SH-SY5Y (cell line): ENCODE data around the gene SERPINB12.

Experiments
- GATA2 ChIP-seq: IDR thresholded peaks from 2 replicates; pipeline ENCODE4 v1.6.1; 2011; ENCODE audit warnings: mild to moderate bottlenecking, low read depth, low read length
- GATA3 ChIP-seq: IDR thresholded peaks from 2 replicates; pipeline ENCODE4 v1.6.1; 2011; ENCODE audit warnings: low read depth, mild to moderate bottlenecking, low read length, moderate library complexity

Gene SERPINB12

DNA sequence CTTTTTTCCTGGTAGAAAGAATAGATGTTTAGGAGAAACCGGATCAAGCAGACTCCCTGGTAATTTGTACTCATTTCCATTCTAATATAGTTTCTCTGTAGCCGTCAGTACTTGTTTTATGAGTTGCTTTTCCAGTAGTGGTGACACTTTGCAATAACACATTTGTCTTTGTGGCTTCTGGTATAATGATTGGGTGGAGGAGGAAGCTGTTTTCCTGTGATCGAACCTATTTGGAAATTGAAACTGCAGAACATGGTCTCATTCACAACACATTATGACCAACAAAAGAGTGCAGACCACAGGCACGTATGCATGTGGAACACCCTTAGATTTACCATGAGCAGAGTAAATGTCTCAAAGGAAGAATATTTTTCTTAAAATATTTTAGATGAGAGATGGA is 7.6 kb upstream of the SERPINB12 start:
- TF ChIP-seq GATA2 (no peak), GATA3 (no peak)

DNA sequence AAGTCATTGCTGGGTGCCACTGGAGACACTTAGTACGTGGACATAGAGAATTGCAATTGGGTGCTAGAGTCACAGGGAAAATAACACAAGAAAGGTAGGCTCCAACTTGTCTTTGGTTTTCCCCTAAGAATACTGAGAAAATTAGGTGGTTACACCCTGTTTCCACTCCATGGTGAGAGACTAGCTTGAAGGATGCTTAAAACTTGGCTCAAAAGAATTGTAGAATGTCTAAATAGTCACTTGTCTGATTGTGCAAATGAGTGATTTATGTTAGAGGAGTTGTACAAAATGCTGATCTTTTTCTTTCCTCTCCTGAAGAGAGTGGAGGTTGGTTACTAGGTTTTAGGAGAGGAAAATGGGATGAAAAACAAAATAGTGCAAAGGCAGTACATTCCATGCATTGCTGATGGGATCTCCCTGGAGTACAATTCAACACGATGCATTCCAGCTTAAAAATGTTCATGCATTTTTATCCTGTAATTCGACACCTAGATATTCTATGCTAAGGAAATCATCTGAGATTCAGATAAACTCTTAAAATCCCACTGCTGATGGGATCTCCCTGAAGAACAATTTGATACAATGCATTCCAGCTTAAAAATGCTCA is 2.2 kb upstream of the SERPINB12 start:
- TF ChIP-seq GATA3 (no peak), GATA2 (no peak)

- TF ChIP-seq GATA3: no peak
These were observed 1.8 kb downstream of the SERPINB12 start for GRCh38 chr18:63544017-63544416.

DNA sequence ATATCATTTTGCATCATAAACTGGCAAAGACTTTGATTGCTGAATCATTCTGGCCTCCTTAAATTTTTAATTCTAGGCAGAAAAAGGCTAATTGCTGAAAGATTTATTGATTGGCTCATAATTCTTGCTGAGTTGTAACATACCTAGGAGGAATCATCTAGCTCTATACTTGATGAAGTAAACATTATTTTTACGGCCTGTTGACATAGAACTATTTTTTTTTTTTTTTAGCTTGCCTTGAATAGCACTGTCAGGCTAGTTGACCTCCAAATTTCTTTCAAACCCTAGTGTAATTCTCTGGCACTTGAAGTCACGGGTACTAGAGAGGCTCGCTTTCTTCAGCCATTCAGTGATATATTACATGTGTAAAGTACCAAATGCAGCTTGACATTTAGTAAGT is 2.8 kb downstream of the SERPINB12 start:
- TF ChIP-seq GATA2 (no peak), GATA3 (no peak)

- TF ChIP-seq GATA3 (no peak), GATA2 (no peak)
These were observed 7.9 kb downstream of the SERPINB12 start for GRCh38 chr18:63550068-63550467.

- no peak for TF ChIP-seq GATA3
- TF ChIP-seq GATA2: no peak
These were observed 9.6 kb downstream of the SERPINB12 start for GRCh38 chr18:63551769-63552168.

DNA sequence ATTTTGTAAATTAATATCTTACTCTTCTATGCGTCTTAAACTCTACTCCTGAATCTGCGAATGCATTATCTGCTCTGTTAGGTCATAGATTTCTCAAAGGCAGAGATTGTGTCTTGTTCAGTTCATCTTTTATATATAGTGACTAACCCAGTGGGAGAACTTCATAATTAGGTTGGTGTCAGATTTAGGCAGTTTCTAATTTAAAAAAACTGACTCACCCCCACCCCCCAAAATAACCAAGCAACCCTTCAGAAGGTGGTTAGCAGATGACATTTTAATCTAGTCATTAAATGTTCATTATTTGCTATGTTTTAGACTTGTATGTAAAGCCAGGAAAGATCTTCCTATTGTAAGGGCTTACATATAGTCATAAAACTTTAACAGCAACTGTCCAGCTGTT is 10.4 kb downstream of the SERPINB12 start:
- TF ChIP-seq GATA3 (no peak), GATA2 (no peak)

GRCh38 chr18:63553081-63553480 is 10.9 kb downstream of the SERPINB12 start:
- no peak for TF ChIP-seq GATA3
- TF ChIP-seq GATA2: no peak

DNA sequence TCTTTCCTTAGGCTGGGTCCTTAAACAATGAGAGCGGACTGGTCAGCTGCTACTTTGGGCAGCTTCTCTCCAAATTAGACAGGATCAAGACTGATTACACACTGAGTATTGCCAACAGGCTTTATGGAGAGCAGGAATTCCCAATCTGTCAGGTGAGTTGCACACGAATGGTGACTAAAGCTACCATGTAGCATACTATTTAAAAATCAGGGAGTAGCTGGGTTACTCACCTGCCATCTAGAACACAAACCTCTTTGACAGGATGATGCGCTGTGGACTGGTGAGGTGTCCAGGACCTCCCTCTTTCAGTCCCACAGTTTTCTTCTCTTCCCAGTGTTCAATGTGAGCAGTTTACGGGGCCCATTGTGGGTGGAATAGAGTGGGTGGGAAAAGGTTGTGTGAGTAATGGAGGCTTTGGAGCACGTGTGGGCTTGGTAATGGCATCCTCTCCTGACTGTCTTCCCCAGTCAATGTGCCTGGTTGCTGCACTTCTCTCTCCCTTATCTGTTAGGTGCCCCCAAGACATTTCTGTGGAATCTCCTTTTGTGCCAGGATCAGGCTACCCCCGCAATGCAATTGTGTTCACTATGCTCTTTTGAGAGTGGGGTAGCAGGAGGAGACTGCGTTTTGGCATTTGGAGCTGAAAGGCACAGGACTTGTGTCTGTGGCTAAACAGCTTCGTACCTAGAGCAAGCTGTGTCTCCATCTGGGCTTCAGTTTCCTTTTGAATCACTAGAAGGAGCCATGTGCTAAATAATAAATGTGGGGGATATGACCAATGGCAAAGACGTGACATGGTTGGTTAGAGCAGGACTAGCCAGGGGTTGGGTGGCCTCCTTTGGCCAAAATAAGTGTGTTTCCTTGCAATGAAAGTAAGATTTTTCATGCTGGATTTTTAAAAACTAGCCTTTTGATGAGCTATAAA is 17.7 kb downstream of the SERPINB12 start:
- TF ChIP-seq GATA3 (no peak), GATA2 (no peak)

DNA sequence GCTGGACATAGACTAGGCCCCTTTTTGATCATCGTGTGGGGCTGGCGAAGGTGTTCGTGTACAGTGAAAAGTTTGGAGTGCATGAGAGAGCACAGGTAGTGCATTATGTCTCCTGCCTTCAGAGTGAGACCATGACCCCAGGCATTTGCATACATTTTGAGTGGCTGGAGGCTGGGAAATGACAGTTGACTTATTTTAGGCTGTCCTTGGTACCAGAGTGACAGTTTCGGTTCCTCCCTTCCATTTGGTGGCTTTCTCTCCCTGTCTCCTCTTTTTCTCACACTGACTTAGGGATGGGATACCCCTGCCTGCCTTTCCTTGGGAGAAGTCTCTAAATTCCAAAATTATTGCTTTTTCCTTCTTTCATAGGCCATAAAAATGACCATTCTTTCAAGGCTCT is 20.1 kb downstream of the SERPINB12 start:
- TF ChIP-seq GATA3 (no peak), GATA2 (no peak)

- TF ChIP-seq GATA3: no peak
- TF ChIP-seq GATA2: no peak
These were observed 21.9 kb downstream of the SERPINB12 start for GRCh38 chr18:63564021-63564420.

DNA sequence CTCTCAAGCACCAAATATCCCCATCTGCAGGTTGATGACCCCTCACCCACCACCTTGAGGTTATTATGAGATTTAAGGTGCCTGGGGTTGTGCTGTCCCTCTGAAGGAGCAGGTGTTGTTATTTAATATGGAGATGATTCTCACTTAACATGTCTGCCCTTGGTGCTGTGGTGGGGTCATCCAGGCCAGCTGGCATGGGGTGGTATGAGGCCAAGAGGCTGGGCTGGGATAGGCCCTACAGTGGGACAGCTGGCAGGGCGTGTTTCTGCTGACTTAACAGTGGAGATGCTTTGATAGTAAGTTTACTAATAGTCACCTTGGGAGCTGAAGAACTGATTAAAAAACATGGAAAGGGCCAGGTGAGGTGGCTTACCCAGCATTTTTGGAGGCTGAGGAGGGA is 22.4 kb downstream of the SERPINB12 start:
- no peak for TF ChIP-seq GATA3
- no peak for TF ChIP-seq GATA2

- TF ChIP-seq GATA3: no peak
These were observed 25.1 kb downstream of the SERPINB12 start for GRCh38 chr18:63567276-63567675.

GRCh38 chr18:63567825-63568224 is 25.7 kb downstream of the SERPINB12 start:
- TF ChIP-seq GATA3 (no peak), GATA2 (no peak)

GRCh38 chr18:63570721-63571120 is 28.6 kb downstream of the SERPINB12 start:
- TF ChIP-seq GATA3: no peak
- no peak for TF ChIP-seq GATA2
